Endothelial cell of umbilical vein (primary cell): ENCODE results near the gene ALLC.

Source experiments
- CTCF ChIP-seq, 2 donors: IDR thresholded peaks; 1 replicate in 1 of 2; 2 replicates in 1 of 2; pipeline ENCODE4 v1.5.1; 2011; ENCODE audit warnings: low read length in 2 of 2, mild to moderate bottlenecking in 2 of 2, moderate library complexity in 2 of 2, control low read depth in 1 of 2, inconsistent platforms in 1 of 2, low read depth in 1 of 2; ENCODE audit not compliant: insufficient read depth in 1 of 2; ENCODE audit errors: extremely low read depth in 1 of 2
- EZH2 ChIP-seq: IDR thresholded peaks from 2 replicates; pipeline ENCODE4 v1.6.1; 2012; ENCODE audit warnings: borderline replicate concordance, low read depth, mild to moderate bottlenecking, moderate library complexity, low read length, inconsistent platforms; ENCODE audit not compliant: severe bottlenecking
- FOS ChIP-seq: IDR thresholded peaks from 2 replicates; pipeline ENCODE4 v1.6.1; 2011; ENCODE audit warnings: mild to moderate bottlenecking, low read length, moderate library complexity, borderline replicate concordance; ENCODE audit not compliant: insufficient read depth
- POLR2A ChIP-seq: IDR thresholded peaks from 2 replicates; pipeline ENCODE4 v1.6.1; 2012; ENCODE audit warnings: low read depth, mild to moderate bottlenecking, control low read depth, low read length

DNA sequence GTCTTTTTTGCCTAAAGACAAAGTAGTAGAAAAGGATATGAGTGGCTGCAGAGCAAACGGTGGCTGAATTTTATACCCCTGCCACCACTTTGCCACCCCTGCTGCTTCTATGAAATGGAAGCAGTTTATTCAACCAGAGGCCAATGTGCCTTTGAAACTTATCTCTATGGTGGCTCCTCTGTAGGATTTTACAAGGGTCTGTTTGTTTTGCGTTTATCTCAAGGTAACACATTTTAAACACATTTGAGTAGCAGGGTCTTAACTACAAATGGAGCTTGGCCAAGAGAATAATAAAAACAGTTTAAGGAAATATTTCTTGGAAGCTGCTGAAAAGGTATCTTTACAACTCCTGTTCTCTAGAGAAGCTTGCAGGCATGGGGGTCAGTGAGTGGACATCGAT, 6.1 kb downstream of the ALLC start:
- no peak for TF ChIP-seq CTCF (IDR thresholded peaks at IDR 0.05; ENCODE audit: extremely low read depth in 1 of 2, insufficient read depth in 1 of 2, low read depth in 1 of 2, low read length in 2 of 2)
- TF ChIP-seq POLR2A: no peak
- TF ChIP-seq EZH2: no peak
- no peak for TF ChIP-seq FOS
